ENCODE measurements around the gene CRYL1. TPM values are rescaled to one million over a fixed set of nuclear protein-coding genes. Genes with fewer than 3 reads are reported as not detected.

The CRYL1 gene
- total and polyA plus RNA-seq, 2 of the 4 experiments (the other 2 are of a cell fraction): 11.7 to 16.4 TPM

DNA sequence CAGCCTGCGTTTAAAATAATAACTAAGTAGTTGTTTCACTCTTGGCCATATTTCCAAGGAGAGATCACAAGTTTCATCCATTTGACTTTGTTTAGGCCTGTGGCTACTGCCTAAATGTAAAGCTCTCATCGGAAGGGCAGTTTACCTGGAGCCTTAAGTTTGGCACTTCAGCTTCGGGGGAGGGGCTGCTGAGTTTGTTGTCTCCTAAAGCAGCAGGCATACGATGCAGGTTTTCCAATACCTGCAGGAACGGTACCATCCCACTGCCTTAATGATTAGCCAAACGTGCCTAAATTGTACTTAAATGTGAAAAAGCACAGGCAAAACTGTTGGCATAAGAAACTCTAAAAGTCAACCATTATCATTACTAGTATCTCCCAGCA, 63.1 kb downstream of the CRYL1 start:
- 58% methylated on average over 2 of the region's 6 CpGs; no CpG with 5 or more reads in 1 of the 2 experiments for WGBS, 2 experiments (ENCODE audit: extremely low coverage in 2 of 2, insufficient read length in 1 of 2)
- Histone ChIP-seq H3K27ac (ENCODE audit: insufficient read depth, low read length) (no peak overlapping the region), H2BK15ac (ENCODE audit: low read depth, low read length) (no peak overlapping the region), H4K8ac (ENCODE audit: low read depth in 2 of 2, low read length in 2 of 2) (no peak overlapping the region), H3K36me3 (ENCODE audit: control insufficient read depth, insufficient read depth, low read length) (no peaks in the 10 kb centered on the region), H3K9me3 (ENCODE audit: control insufficient read depth, insufficient read depth, low read length) (no peaks in the 10 kb centered on the region), H4K91ac (ENCODE audit: insufficient read depth, low read depth, low read length) (no peak overlapping the region), H3K9ac (ENCODE audit: low read depth, low read length) (no peak overlapping the region), H4K20me1 (ENCODE audit: insufficient read depth, low read length) (no peaks in the 10 kb centered on the region), H2AK5ac (ENCODE audit: low read depth, low read length) (no peak overlapping the region), H4K5ac (ENCODE audit: low read depth, low read length) (no peak overlapping the region), H3K14ac (replicated peaks; ENCODE audit: low read depth, low read length) (no peak overlapping the region), H3K18ac (ENCODE audit: low read depth, low read length) (no peak overlapping the region), H2BK20ac (ENCODE audit: low read depth, low read length) (no peak overlapping the region), H2AFZ (replicated peaks; ENCODE audit: low read length, poor library complexity) (no peak overlapping the region), H3K4me2 (ENCODE audit: low read depth, low read length) (no peak overlapping the region), H3K4me3 (ENCODE audit: insufficient read depth, low read depth, low read length) (no peak overlapping the region), H3K23ac (ENCODE audit: low read depth, low read length) (no peak overlapping the region), H3K79me1 (ENCODE audit: low read depth in 1 of 2, low read length in 2 of 2) (no peaks in the 10 kb centered on the region), H3K27me3 (ENCODE audit: control insufficient read depth, insufficient read depth, low read length) (no peaks in the 10 kb centered on the region), H3K4ac (ENCODE audit: low read depth, low read length) (no peak overlapping the region), H3K4me1 (ENCODE audit: control insufficient read depth, insufficient read depth, low read length) (peaks cover 6% of the 10 kb centered on the region; the same call in 1 of the 2 replicates), H2BK120ac (ENCODE audit: low read depth, low read length) (no peak overlapping the region), H3K9me1 (ENCODE audit: insufficient read depth, low read length) (peaks cover 7% of the 10 kb centered on the region), H2BK5ac (ENCODE audit: low read depth, low read length, poor library complexity, severe bottlenecking) (no peak overlapping the region), H3K56ac (ENCODE audit: extremely low read depth, insufficient read depth, low read length) (no peak overlapping the region), H2AK9ac (replicated peaks; ENCODE audit: low read depth, low read length, poor library complexity) (no peak overlapping the region)
- in situ Hi-C loops (cut with MboI; ENCODE audit: low sequenced_read_pairs): no loop called here
- no peak for ATAC-seq (ENCODE audit: low read depth)
- intact Hi-C loops (cut with micrococcal nuclease): loop anchor here (10.0 kb wide), 1 partner anchor 108 kb away; no protein-coding TSS in a partner anchor
- ChIA-PET CTCF (interaction anchor here (0.6 kb wide), 1 partner anchor 265 kb away, joined by 4 read pairs; no protein-coding TSS in a partner anchor), POLR2A (ENCODE audit: unreplicated experiment) (no interaction called here)
- no peak for DNase-seq
- dilution Hi-C loops (cut with HindIII; ENCODE audit: low sequenced_read_pairs, unreplicated experiment): no loop called here
- no TSS peak for BruUV-seq (replicated peaks)
- TF ChIP-seq, protein P1, sequence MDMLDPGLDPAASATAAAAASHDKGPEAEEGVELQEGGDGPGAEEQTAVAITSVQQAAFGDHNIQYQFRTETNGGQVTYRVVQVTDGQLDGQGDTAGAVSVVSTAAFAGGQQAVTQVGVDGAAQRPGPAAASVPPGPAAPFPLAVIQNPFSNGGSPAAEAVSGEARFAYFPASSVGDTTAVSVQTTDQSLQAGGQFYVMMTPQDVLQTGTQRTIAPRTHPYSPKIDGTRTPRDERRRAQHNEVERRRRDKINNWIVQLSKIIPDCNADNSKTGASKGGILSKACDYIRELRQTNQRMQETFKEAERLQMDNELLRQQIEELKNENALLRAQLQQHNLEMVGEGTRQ (IDR thresholded peaks at IDR 0.05; ENCODE audit: low read depth, low read length): no peak
- TF ChIP-seq NFE2L2 (IDR thresholded peaks at IDR 0.05; ENCODE audit: low read depth, low read length): no peak
- no peak for TF ChIP-seq CHD1 (IDR thresholded peaks at IDR 0.05; ENCODE audit: low read depth, low read length)
- no peak for TF ChIP-seq MAFK (IDR thresholded peaks at IDR 0.05; ENCODE audit: low read depth, low read length)
- no peak for TF ChIP-seq CEBPB (IDR thresholded peaks at IDR 0.05; ENCODE audit: low read depth, low read length)
- TF ChIP-seq RCOR1 (IDR thresholded peaks at IDR 0.05; ENCODE audit: insufficient replicate concordance, low read length): no peak
- no peak for TF ChIP-seq MXI1 (IDR thresholded peaks at IDR 0.05; ENCODE audit: borderline replicate concordance, low read depth, low read length)
